ENCODE data around the gene UBXN7.
A peak's percentile ranks its signal among the peaks of the same experiment; 100 is the strongest.
"Not testable (repeated sequence)": the region's sequence is repeated elsewhere in the genome, so short reads cannot be mapped to it uniquely, and the experiment has no call there.

The UBXN7 gene

DNA sequence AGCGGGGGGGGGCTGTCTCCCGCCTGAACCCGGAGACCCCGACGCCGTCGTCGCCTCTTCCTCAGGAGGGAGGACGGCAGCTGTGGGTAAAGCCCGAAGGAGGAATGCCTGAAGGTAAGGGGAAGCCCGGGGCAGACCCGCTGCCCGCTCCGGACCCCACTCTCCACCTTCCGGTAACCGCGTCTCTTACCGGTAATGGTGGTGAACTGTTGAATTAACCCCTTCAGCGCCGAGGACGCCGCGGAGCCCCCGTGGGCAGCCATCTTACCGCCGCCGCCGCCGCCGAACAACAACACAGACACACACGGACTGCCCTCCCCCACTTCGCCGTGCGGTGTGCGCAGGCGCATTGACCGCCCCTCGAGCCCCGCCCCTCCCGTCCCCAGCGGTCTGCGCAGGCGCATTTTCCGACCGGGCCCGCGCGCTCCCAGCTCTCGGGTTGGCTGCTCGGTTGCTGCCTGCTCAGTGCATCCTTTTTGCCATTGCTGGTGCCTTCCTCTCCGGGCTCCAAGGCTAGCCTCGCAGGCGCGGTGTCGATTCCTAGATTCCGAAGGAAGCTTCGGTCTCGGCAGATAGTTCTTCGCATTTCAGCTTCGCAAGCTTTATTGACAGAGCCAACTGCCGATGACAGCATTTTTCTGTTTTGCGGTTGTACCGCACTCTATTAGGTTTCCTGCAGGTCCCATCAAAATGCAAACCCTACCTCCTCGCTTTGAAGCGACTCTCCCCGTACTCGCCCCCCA lies at the start of gene UBXN7:
UBXN7 (minus strand) TSS at position 291 of the 743 bp plus-strand sequence; CDS start at position 263, 28 bp downstream.
- peak; percentile 95 for DNase-seq (ENCODE audit: low read depth)

DNA sequence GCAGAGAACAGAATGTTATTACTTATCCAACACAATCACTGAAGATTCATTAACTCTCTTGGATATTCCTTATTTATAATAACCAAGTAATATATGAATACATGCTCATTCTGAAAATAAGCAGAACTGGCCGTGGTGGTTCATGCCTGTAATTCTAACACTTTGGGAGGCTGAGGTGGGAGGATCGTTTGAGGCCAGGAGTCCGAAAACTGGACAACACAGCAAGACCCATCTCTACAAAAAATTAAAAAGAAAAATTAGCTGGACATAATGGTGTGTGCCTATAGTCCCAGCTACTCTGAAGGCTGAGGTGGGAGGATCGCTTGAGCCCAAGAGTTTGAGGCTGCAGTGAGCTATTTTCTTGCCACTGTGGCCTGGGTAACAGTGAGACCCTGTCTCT lies 45.5 kb upstream of the UBXN7 start:
- no peak for DNase-seq (ENCODE audit: low read depth)

- no peak for DNase-seq (ENCODE audit: low read depth)
These were observed 40.1 kb upstream of the UBXN7 start for GRCh38 chr3:196472286-196472685.

DNA sequence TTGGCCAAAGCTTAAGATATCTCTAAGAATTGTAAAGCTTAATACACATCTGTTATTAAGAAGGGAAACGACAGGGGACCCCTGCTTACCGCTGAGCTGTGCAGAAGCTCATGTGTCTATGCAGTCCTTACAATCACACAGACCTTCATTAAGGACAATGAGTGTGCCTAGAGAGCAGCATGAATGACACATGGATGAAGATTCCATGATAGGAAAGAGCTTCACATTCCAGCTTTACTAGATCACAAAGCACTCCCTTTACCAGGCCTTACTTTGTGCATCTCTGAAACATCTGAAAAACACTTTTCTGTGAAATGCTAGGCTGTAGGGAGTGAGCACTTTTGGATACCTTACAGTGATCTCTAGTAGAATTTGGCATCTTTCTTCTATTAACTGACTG lies 39.3 kb upstream of the UBXN7 start:
- DNase-seq (ENCODE audit: low read depth): no peak

GRCh38 chr3:196470182-196470581 lies 38.0 kb upstream of the UBXN7 start:
- not testable (repeated sequence) for DNase-seq (ENCODE audit: low read depth)

DNA sequence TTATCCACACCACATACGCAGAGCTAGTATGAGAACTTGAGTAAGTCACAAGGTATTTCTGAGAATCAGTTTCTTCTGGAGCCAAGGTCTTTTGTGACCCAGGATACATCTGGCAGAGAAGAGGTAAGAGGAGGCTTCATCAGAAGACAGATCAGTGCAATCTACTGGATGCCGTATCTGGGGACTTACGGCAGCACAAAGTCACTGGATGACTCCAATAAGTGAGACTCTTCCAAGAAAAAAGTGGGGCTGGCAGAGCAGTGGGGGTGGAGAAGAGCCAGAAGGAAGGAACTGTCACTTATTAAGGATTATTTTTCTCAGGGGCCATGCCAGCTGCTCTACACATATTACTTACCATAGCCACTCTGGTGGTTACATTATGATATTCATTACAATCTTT lies 31.6 kb upstream of the UBXN7 start:
- no peak for DNase-seq (ENCODE audit: low read depth)

GRCh38 chr3:196463478-196463756 lies 31.2 kb upstream of the UBXN7 start:
- DNase-seq (ENCODE audit: low read depth): no peak

DNA sequence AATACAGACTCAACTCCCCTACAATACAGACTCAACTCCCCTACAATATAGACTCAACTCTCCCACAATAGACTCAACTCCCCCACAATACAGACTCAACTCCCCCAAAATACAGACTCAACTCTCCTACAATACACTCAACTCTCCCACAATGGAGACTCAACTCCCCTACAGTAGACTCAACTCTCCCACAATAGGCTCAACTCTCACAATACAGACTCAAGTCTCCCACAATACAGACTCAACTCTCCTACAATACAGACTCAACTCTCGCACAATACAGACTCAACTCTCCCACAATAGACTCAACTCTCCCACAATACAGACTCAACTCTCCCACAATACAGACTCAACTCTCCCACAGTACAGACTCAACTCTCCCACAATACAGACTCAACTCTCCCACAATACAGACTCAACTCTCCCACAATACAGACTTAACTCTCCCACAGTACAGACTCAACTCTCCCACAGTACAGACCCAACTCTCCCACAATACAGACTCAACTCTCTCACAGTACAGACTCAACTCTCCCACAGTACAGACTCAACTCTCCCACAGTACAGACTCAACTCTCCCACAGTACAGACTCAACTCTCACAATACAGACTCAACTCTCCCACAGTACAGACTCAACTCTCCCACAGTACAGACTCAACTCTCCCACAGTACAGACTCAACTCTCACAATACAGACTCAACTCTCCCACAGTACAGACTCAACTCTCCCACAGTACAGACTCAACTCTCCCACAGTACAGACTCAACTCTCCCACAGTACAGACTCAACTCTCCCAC lies 30.7 kb upstream of the UBXN7 start:
- not testable (repeated sequence) for DNase-seq (ENCODE audit: low read depth)

DNA sequence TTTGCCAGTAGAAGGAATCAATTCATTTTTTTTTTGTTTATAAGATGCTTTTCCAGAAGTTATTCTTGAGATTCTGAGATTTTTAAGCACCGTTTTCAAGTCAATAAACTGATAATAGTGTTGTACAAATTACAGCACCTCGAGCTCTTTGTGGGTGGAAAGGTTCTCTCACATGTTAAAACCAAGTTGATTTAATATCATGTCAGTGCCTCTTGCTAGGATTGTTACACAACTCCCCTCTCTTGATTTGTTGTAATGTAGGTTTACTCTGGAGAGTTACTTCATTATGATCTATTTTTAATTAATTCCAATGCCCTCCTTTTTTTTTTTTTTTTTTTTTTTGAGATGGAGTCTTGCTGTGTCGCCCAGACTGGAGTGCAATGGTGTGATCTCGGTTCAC lies 25.8 kb upstream of the UBXN7 start:
- no peak for DNase-seq (ENCODE audit: low read depth)

DNA sequence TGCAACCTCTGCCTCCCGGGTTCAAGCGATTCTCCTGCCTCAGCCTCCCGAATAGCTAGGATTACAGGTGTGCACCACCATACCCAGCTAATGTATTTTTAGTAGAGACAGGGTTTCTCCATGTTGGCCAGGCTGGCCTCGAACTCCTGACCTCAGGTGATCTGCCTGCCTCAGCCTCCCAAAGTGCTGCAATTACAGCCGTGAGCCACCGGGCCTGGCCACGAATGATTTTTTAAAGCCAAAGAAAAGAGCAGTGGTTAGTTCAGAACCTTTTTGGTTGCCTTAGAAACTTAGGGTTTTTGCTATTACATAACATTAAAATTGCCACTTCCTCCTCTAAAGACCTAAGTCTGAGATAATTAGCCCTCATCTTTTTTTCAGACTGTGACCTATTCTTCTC lies 25.2 kb upstream of the UBXN7 start:
- DNase-seq (ENCODE audit: low read depth): not testable (repeated sequence)

DNA sequence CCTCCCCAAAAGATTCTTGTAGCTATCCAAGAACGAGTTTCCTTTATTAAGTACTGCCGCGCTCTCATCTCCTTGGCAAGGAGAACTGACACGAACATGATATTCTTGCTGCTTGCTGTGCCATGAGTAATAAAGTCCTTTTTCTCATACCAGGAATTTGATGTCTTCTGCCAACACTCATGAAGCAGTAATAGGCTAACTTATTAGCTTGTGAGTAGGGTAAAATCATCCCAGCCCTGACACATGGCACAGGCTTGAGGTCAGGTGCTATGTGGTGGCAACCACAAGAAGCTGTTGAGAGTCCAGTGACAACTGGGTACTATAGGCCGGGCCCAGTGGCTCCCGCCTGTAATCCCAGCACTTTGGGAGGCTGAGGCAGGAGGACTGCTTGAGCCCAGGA lies 22.7 kb upstream of the UBXN7 start:
- DNase-seq (ENCODE audit: low read depth): no peak

GRCh38 chr3:196445391-196445790 lies 13.2 kb upstream of the UBXN7 start:
- not testable (repeated sequence) for DNase-seq (ENCODE audit: low read depth)

GRCh38 chr3:196444500-196444894 lies 12.3 kb upstream of the UBXN7 start:
- no peak for DNase-seq (ENCODE audit: low read depth)

GRCh38 chr3:196440696-196441095 lies 8.5 kb upstream of the UBXN7 start:
- no peak for DNase-seq (ENCODE audit: low read depth)

GRCh38 chr3:196440041-196440537 lies 7.9 kb upstream of the UBXN7 start:
- DNase-seq (ENCODE audit: low read depth): no peak

DNA sequence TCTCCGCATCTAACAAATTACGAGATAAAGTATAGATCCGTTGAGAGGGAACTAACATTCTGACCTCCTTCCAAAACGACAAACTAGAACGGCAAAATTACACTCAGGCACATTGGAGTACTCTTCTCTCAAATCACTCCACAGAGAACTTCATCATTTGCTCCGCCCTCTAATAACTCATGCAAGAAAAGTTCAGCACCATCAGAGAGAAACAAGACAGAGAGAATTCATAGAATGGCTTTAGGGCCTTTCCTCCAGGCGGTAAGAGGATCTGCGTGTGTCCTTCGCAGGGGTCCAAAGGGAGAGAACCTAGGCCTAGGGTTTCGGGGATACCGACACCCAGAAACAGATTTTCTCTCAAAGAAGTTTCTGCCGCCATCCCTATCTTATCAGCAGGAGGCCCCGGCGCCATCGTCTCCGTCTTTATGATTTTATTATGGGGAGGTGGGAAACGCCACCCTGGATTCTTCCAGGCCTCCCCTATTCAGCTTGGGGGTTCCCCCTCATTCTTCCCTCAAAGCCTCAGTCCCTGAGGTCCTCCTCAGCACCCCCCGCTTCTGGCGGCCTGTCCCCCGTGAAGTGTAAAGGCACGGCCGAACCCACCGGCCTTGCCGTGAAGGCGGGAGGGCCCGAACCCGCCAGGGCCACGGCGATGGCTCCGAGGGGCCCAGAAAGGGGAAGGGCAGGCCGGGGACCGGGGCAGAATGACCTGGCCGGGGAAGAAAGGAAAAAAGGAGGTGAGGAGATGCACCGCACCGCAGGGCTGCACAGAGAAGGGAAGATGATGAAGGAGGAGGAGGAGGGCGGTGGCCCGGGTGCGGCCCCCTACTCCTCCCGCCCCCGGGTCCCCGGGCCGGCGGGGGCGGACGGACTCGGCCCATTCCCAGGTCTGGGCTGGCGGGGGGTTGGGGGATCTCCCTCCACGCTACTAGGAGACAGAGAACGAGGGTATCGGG lies 768 bp downstream of the UBXN7 start:
- peak; percentile 2 for DNase-seq (ENCODE audit: low read depth)

GRCh38 chr3:196428041-196428440 lies 4.2 kb downstream of the UBXN7 start:
- DNase-seq (ENCODE audit: low read depth): no peak

DNA sequence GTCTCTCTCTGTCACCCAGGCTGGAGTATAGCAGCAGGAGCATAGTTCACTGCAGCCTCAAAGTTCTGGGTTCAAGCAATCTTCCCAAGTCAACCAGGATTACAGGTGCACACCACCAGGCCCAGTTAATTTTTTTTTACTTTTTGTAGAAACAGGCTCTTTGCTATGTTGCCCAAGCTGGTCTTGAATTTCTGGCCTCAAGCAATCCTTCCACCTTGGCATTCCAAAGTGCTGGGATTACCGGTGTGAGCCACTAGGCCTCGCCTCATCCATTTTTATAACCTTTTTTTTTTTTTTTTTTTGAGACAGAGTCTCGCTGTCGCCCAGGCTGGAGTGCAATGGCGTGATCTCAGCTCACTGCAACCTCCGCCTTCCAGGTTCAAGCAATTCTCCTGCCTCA lies 7.8 kb downstream of the UBXN7 start:
- DNase-seq (ENCODE audit: low read depth): not testable (repeated sequence)

DNA sequence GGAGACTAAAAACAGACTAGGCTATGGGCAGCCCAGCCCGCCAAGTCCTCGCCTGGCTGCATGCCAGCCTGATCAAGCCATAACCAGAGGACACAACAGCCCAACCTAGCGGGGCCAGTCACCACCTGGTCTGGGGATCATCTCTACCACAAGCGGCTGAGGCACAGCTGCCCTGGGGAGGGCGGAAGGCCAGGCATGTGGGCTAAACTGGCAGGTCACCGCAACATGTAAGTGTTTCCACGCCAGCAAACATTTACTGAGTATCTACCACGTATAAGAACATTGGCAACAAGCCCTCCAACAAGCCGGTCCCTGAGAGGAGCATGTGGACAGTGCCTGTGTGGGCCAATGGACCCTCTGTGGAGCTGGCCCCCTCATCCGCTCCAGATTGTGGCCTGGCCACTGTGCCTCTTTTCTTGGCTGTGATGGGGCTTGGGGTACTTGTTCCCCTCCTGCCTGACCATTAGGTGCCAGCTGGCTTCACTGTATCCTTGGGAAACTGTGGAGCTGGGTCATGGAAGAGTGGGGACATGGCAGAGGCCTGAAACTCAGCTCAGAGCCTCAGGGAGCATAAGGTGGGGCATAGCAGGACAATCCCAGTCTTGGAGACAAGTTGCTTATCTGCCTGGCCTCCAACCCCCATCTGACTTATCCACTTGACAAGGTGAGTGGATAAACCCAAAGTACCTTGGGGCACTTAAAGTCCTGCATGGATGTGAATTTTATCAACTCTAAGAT lies 9.0 kb downstream of the UBXN7 start:
- DNase-seq (ENCODE audit: low read depth): no peak

DNA sequence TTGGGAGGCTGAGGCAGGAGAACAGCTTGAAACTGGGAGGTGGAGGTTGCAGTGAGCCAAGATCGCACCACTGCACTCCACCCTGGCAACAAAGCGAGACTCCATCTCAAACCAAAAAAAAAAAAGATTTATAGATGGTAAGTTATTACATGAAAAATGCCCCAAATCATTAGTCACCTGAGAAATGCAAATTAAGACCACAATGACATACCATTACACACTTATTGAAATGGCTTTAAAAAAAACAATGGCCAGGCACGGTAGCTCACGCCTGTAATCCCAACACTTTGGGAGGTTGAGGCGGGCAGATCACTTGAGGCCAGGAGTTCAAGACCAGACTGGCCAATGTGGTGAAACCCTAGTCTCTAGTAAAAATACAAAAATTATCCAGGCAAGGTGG lies 10.6 kb downstream of the UBXN7 start:
- not testable (repeated sequence) for DNase-seq (ENCODE audit: low read depth)

DNA sequence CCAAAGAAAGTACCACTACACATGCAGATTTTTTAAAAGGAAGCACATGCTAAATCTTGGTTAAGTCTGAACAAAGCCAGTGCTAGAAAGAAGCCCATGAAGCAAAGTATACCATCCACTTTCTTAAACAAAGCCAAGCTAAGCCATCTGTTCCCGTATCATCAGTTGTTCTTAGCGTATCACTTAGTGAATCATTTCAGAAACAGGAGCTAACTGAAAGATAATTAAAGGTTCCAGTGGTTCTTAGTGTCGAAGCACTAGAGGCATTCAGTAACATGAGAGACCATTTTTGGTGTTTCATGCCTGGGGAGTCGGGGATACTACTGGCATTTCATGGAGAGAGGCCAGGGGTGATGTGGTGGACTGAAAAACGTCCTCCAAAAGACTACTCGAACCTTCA lies 12.8 kb downstream of the UBXN7 start:
- no peak for DNase-seq (ENCODE audit: low read depth)

- DNase-seq (ENCODE audit: low read depth): no peak
These were observed 13.6 kb downstream of the UBXN7 start for GRCh38 chr3:196418601-196419000.
